ENCODE measurements around the gene FLG2.

DNA sequence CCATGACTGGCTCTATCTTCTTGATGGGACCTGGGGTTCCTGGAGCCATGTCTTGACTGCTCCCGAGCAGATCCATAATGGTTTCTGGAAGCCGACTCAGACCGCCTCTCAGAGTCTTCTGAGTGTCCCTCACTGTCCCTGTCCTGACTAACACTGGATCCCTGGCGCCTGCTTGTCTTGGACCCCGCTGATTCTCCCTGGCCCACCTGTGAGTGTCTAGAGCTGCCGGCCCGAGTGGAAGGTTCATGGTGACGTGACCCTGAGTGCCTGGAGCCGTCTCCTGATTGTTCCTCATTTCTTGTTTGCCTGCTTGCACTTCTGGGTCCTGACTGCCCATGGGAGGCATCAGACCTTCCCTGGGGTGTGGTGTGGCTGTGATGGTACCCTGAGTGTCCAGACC is 49.9 kb downstream of the FLG2 start:
- TF ChIP-seq, protein P1, sequence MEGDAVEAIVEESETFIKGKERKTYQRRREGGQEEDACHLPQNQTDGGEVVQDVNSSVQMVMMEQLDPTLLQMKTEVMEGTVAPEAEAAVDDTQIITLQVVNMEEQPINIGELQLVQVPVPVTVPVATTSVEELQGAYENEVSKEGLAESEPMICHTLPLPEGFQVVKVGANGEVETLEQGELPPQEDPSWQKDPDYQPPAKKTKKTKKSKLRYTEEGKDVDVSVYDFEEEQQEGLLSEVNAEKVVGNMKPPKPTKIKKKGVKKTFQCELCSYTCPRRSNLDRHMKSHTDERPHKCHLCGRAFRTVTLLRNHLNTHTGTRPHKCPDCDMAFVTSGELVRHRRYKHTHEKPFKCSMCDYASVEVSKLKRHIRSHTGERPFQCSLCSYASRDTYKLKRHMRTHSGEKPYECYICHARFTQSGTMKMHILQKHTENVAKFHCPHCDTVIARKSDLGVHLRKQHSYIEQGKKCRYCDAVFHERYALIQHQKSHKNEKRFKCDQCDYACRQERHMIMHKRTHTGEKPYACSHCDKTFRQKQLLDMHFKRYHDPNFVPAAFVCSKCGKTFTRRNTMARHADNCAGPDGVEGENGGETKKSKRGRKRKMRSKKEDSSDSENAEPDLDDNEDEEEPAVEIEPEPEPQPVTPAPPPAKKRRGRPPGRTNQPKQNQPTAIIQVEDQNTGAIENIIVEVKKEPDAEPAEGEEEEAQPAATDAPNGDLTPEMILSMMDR (IDR thresholded peaks at IDR 0.05), result no peak
- TF ChIP-seq POLR2A (IDR thresholded peaks at IDR 0.05) (no peak), POLR2AphosphoS5 (IDR thresholded peaks at IDR 0.05; ENCODE audit: insufficient read depth in 1 of 2, low read depth in 1 of 2) (no peak)

All from vagina (tissue), 2 donors.